Muscle of leg (tissue), 11 donors: ENCODE data around the gene PPFIBP1. TPM values are rescaled to one million over a fixed set of nuclear protein-coding genes. Genes with fewer than 3 reads are reported as not detected.

Experiments
- DNase-seq: peaks from one replicate; pipeline ENCODE4 v3.0.0; 2013
- H3K27ac ChIP-seq: one replicate; pipeline ENCODE4 v1.5.1; 2013; ENCODE audit warnings: mild to moderate bottlenecking, low read length, control low read depth
- H3K27me3 ChIP-seq: one replicate; pipeline ENCODE4 v1.6.1; 2013; ENCODE audit warnings: low read length; ENCODE audit not compliant: control insufficient read depth, insufficient read depth
- H3K36me3 ChIP-seq: one replicate; pipeline ENCODE4 v1.6.1; 2013; ENCODE audit warnings: low read length; ENCODE audit not compliant: control insufficient read depth, insufficient read depth
- H3K4me1 ChIP-seq: one replicate; pipeline ENCODE4 v1.6.1; 2013; ENCODE audit warnings: low read length; ENCODE audit not compliant: control insufficient read depth, insufficient read depth
- H3K4me3 ChIP-seq: one replicate; pipeline ENCODE4 v1.5.1; 2013; ENCODE audit warnings: low read length, control low read depth
- H3K9me3 ChIP-seq: replicated peaks from 2 replicates; pipeline ENCODE4 v1.6.1; 2013; ENCODE audit warnings: low read depth, low read length; ENCODE audit not compliant: control insufficient read depth
- WGBS: methylation state at CpG from one replicate; pipeline ENCODE4 v1.1.5; 2013; ENCODE audit warnings: missing lambda C conversion rate; ENCODE audit not compliant: insufficient coverage; 5-methylcytosine and 5-hydroxymethylcytosine counted together
- polyA plus RNA-seq, 8 donors: library from polyadenylated mRNA; unstranded; fragments of 120-200 nt; gene quantifications; one replicate each; pipeline versions ENCODE4 v1.2.1 to v1.2.3, GENCODE V29; 2013; ENCODE audit warnings: inconsistent platforms in 1 of 8, low replicate concordance in 1 of 8; ENCODE audit not compliant: insufficient read length in 8 of 8, insufficient read depth in 1 of 8
- total RNA-seq: library from RNA; stranded (reverse); fragments of 120-200 nt; gene quantifications from one replicate; pipeline ENCODE4 v1.2.4, GENCODE V29; 2013

The PPFIBP1 gene
- total and polyA plus RNA-seq, 9 donors = 24.1 to 51.4 (median 37.3) TPM

DNA sequence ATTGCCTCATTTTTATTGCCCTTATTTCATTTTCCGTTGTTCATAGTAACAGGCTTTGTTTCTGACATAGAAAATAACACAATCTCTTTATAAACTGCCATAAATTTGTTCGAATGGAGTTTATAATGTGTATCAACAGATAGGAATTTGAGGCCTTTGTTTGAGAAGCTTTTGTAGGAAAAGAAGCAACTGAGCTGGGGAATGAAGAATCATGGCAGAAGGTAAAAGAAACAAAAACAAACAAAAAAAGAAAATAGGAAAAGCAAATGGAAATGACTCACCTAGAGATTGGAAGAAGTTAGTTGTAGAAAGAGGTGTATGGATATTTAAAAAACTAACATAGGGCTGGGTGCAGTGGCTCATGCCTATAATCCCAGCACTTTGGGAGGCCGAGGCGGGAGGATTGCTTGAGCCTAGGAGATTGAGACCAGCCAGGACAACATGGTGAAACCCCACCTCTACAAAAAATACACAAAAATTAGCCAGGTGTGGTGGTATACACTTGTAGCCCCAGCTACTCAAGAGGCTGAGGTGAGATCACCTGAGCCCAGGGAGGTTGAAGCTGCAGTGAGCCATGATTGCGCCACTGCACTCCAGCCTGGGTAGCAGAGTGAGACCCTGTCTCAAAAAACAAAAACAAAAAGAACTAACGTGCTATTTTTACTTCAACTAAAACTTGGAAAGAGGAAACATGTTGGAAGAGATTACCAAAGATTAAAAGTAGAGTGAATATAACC is 171.7 kb downstream of the PPFIBP1 start:
- Histone ChIP-seq H3K27ac (no peak overlapping the region), H3K4me1 (no peaks in the 10 kb centered on the region), H3K27me3 (no peaks in the 10 kb centered on the region), H3K9me3 (no peaks in the 10 kb centered on the region), H3K4me3 (no peak overlapping the region), H3K36me3 (peaks cover 28% of the 10 kb centered on the region)
- no CpG with 5 or more reads among the region's 6 CpGs for WGBS
- DNase-seq = no peak

DNA sequence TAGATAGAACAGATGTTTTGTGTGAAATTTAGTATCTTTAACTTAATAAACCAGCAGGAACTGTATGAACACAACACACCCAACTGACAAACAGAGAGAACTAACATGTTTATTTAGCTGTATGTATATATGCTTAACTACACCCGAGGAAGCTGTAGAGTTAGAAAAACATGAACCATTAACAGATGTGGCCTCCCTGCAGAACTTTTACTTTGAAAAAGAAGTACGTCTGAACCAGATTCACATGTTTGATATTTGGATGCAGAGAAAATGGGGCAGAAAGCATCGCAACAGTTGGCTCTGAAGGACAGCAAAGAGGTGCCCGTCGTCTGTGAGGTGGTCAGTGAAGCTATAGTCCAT is 172.3 kb downstream of the PPFIBP1 start, which contains the start of gene REP15:
Gene REP15, plus strand, starts transcription at position 155 of the 360 bp plus-strand sequence. Its CDS starts 116 bp downstream, at position 271.
- no peak within 1 kb of the TSS for H3K27ac ChIP-seq
- 83% methylated on average over 4 of the region's 5 CpGs for WGBS
- H3K27me3 ChIP-seq = no peaks in the 10 kb centered on the region
- no peak within 1 kb of the TSS for H3K4me3 ChIP-seq
- H3K4me1 ChIP-seq = no peaks in the 10 kb centered on the region
- peaks cover 26% of the 10 kb centered on the region for H3K36me3 ChIP-seq
- H3K9me3 ChIP-seq = no peaks in the 10 kb centered on the region
- no peak for DNase-seq

DNA sequence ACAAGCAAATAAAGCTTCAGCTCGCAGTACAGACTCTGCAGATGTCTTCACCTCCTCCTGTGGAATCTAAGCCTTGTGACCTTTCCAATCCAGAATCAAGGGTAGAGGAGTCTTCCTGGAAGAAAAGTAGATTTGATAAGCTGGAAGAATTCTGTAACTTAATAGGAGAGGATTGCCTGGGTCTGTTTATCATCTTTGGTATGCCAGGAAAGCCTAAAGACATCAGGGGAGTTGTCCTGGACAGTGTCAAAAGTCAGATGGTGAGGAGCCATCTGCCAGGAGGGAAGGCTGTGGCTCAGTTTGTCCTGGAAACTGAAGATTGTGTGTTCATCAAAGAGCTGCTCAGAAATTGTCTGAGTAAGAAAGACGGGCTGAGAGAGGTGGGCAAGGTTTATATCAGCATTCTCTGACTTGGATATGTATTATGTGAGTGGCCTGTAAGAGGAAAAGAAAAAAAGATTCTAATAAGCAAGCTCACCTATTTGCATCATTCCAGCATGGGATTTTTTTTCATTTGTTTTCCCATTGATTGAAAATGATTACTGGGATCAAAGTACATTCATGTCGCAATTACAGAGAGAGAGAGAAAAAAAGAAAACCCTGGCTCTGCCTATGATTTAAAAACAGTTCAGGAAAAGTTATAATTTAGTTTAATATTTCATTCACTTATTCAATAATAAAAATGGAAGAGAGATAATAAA is 173.0 kb downstream of the PPFIBP1 start:
- Histone ChIP-seq H3K4me1 (no peaks in the 10 kb centered on the region), H3K4me3 (no peak overlapping the region), H3K36me3 (peaks cover 24% of the 10 kb centered on the region), H3K9me3 (no peaks in the 10 kb centered on the region), H3K27me3 (no peaks in the 10 kb centered on the region), H3K27ac (no peak overlapping the region)
- no CpG with 5 or more reads among the region's 3 CpGs for WGBS
- DNase-seq = no peak

DNA sequence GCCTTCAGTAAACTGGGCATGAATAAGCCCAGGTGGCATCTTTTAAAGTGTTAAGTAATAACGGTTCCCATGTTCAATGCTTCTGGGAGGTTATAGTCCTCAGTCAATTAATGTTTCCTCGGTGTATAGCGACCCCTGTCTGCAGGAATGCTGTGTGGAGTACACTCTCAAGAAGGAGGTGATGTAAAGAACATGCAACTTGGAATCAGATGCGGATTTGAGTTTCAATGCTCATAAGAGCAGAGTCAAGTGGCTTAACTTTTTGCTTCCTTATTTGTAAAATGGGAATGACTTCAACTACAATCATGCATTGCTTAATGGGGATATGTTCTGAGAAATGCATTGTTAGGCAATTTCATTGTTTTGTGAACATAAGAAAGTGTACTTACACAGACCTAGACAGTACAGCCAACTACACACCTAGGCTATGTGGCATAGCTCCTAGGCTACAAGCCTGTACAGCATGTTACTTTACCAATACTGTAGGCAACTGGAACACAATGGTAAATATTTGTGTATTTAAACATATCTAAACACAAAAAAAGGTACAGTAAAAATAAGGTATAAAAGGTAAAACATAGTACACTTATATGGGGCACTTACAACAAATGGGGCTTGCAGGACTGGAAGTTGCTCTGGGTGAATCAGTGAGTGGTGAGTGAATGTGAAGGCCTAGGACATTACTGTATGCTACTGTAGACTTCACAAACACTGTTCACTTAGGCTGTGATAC is 179.9 kb downstream of the PPFIBP1 start:
- no peaks in the 10 kb centered on the region for H3K4me1 ChIP-seq

DNA sequence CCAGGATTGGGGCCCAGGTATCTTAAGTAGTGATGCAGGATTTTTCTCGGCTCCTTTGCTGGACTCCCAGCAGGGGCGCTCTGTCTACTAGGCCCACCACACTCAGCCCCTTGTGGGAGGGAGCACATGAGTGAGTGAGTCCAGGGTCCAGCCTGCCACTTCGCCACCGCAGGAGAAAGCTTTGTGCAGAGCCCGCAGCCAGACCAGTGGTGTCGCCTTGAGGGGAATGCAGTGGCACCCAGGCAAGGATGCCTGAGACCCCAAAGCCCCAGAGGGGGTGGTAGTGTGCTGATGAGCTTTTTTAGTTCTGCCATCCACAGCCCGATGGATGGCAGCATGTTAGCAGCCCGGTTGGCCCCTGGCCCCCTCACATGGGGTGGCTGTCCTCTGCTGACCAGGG is 181.3 kb downstream of the PPFIBP1 start:
- no peaks in the 10 kb centered on the region for H3K27me3 ChIP-seq
- no peak overlapping the region for H3K27ac ChIP-seq
- no peaks in the 10 kb centered on the region for H3K4me1 ChIP-seq
- no peak overlapping the region for H3K4me3 ChIP-seq
- no peaks in the 10 kb centered on the region for H3K9me3 ChIP-seq
- no peak for DNase-seq
- H3K36me3 ChIP-seq = no peaks in the 10 kb centered on the region
- WGBS = 84% methylated on average over 6 of the region's 8 CpGs

More for the DNA sequence above, 179.9 kb downstream of the PPFIBP1 start:
- no peaks in the 10 kb centered on the region for H3K27me3 ChIP-seq
- H3K36me3 ChIP-seq = no peaks in the 10 kb centered on the region
- no peak overlapping the region for H3K27ac ChIP-seq
- H3K4me3 ChIP-seq = no peak overlapping the region
- no peaks in the 10 kb centered on the region for H3K9me3 ChIP-seq
- 0% methylated on average over 4 of the region's 4 CpGs for WGBS
- peak; percentile 83 for DNase-seq

DNA sequence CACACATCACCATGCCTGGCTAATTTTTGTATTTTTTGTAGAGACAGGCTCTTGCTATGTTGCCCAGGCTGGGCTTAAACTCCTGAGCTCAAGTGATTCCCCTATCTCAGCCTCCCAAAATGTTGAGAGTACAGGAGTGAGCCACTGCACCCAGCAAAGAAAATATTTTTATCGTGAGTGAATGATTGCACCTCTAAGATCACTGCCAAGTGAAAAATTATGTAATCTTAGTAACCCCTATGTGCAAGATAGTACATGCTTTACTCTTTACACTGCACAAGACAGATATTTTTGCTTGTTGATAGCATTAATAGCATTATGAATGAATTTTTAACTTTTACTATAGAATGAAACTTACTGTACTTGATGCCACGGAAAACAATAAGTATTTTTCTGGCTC is 183.2 kb downstream of the PPFIBP1 start:
- Histone ChIP-seq H3K27me3 (no peaks in the 10 kb centered on the region), H3K27ac (no peak overlapping the region), H3K36me3 (no peaks in the 10 kb centered on the region), H3K4me3 (no peak overlapping the region), H3K4me1 (peaks cover 4% of the 10 kb centered on the region), H3K9me3 (no peaks in the 10 kb centered on the region)
- no peak for DNase-seq
- no CpG with 5 or more reads among the region's 2 CpGs for WGBS

DNA sequence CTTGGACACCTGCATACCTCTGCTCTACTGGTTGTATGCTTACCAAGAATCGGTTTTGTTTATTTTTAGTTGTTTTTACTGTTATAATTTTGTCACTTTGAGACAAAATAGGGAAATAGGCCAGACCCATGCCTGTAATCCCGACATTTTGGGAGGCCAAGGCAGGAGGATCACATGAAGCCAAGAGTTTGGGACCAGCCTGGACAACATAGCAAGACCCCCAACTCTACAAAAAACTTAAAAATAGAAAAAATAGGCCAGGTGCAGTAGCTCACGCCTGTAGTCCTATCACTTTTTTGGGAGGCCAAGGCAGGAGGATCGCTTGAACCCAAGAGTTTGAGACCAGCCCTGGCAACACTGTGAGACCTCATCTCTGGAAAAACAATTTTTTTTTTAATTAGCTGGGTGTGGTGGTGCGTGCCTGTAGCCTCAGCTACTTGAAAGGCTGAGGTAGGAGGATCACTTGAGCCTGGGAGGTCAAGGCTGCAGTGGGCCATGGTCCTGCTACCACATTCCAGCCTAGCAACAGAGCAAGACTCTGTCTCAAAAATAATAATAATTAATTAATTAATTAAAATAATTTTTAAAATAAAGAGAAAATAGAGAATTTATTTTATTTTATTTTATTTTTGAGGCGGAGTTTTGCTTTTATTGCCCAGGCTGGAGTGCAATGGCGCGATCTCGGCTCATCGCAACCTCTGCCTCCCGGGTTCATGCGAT is 185.4 kb downstream of the PPFIBP1 start:
- no peak for DNase-seq
- no peak overlapping the region for H3K4me3 ChIP-seq
- H3K36me3 ChIP-seq = no peaks in the 10 kb centered on the region
- peak overlapping the region; percentile 73 for H3K27ac ChIP-seq
- H3K27me3 ChIP-seq = no peaks in the 10 kb centered on the region
- peaks cover 4% of the 10 kb centered on the region for H3K4me1 ChIP-seq
- WGBS = 72% methylated on average over 8 of the region's 12 CpGs
- no peaks in the 10 kb centered on the region for H3K9me3 ChIP-seq

DNA sequence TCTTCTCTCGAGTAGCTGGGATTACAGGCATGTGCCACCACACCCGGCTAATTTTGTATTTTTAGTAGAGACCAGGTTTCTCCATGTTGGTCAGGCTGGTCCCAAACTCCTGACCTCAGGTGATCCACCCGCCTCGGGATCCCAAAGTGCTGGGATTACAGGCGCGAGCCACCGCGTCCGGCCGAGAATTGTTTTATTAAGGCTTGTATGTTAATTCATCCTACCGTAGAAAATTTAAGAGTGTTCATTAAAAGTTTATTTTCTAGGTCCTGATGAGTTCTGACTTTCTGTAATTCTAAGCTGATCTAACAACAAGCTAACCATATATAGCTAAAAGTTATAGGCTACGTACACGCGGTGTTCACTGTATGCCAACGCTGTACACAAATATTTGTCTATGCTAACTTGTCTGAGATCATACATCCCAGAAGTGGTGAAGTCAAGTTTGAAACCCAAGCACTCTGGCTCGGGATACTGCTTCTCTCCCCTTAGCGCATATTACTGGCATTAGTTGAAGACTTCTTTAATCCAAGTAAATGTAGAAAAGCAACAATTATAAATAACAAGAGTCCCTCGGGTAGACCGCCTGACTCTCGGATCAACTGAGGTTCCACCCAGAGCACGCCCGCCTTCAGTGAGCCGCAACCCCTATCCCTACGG is 186.1 kb downstream of the PPFIBP1 start:
- no peaks in the 10 kb centered on the region for H3K27me3 ChIP-seq
- peak overlapping the region; percentile 98 for H3K4me3 ChIP-seq
- peaks cover 4% of the 10 kb centered on the region for H3K4me1 ChIP-seq
- 8% methylated on average over 10 of the region's 24 CpGs for WGBS
- peak overlapping the region; percentile 73 for H3K27ac ChIP-seq
- no peaks in the 10 kb centered on the region for H3K36me3 ChIP-seq
- H3K9me3 ChIP-seq = no peaks in the 10 kb centered on the region
- DNase-seq = peak; percentile 83

DNA sequence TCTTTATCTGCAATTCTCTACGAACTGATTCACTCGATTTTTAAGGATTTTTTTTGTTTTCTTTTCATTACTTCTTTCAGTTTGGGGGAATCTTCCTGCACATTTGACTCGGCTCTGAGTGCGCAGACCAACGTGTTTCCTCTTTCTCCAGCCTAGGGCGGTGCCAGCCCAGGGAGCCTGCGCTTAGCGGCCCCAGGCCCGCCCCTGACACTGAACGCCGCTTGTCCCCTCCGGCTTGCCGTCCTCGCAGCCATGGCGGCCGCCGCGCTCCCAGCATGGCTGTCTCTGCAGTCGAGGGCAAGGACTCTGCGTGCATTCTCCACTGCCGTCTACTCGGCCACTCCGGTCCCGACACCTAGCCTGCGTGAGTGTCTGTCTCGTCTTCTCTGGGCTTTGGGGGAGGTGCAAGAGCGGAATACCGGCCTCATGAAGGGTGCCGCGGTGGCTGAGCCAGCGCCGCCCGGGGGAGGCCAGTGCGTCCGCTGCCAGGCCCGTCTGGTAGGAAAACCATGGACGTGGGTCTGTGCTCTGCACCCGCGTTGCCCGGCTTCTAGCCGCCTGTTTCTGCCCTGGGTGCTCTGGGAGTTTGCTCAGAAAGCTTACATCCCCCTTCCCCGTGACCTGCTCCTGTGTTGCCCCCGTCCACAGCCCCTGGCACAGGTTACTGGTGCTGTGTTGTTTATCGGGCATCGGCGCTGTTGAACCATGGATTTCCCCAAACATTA is 186.7 kb downstream of the PPFIBP1 start, which contains the start of gene MRPS35:
Gene MRPS35, plus strand, starts transcription at position 241 of the 725 bp plus-strand sequence. Its CDS starts 12 bp downstream, at position 253.
- Histone ChIP-seq H3K36me3 (no peaks in the 10 kb centered on the region), H3K4me3 (peak within 1 kb of the TSS; percentile 98), H3K4me1 (peaks cover 4% of the 10 kb centered on the region), H3K27me3 (no peaks in the 10 kb centered on the region), H3K9me3 (no peaks in the 10 kb centered on the region), H3K27ac (peak within 1 kb of the TSS; percentile 73)
- WGBS = 0% methylated on average over 41 of the region's 46 CpGs
- DNase-seq = peak; percentile 97
